HG02759 (cell line): ENCODE results near the gene CYP1B1.

Experiments
- ATAC-seq: cut with Tn5 transposase; IDR thresholded peaks from one replicate; pipeline ENCODE4 v1.9.1; 2021; ENCODE audit warnings: mild to moderate bottlenecking, moderate library complexity; ENCODE audit not compliant: unreplicated experiment

CYP1B1 gene

GRCh38 chr2:38076710-38077430 lies 919 bp upstream of the CYP1B1 start:
- peak; percentile 67 for ATAC-seq

- ATAC-seq, result peak; percentile 48
Measured at GRCh38 chr2:38076152-38076709, 280 bp upstream of the CYP1B1 start.

- no peak for ATAC-seq
Measured at GRCh38 chr2:38074764-38075506, 1.0 kb downstream of the CYP1B1 start.

GRCh38 chr2:38074058-38074763 lies 1.7 kb downstream of the CYP1B1 start:
- ATAC-seq, result no peak

- ATAC-seq, result no peak
Measured at GRCh38 chr2:38073211-38074057, 2.5 kb downstream of the CYP1B1 start.

- ATAC-seq, result no peak
Measured at GRCh38 chr2:38070438-38070837, 5.5 kb downstream of the CYP1B1 start.

- no peak for ATAC-seq
Measured at GRCh38 chr2:38068234-38068633, 7.7 kb downstream of the CYP1B1 start.

GRCh38 chr2:38066421-38067115 lies 9.4 kb downstream of the CYP1B1 start:
- no peak for ATAC-seq

GRCh38 chr2:38065502-38066135 lies 10.3 kb downstream of the CYP1B1 start:
- ATAC-seq, result no peak

- ATAC-seq, result no peak
Measured at GRCh38 chr2:38064801-38065501, 11.0 kb downstream of the CYP1B1 start.

GRCh38 chr2:38060236-38061018 lies 15.5 kb downstream of the CYP1B1 start:
- ATAC-seq, result no peak

- ATAC-seq, result no peak
Measured at GRCh38 chr2:38057651-38058410, 18.1 kb downstream of the CYP1B1 start.

- no peak for ATAC-seq
Measured at GRCh38 chr2:38056216-38056615, 19.7 kb downstream of the CYP1B1 start.

GRCh38 chr2:38045811-38046210 lies 30.1 kb downstream of the CYP1B1 start:
- ATAC-seq, result no peak

- ATAC-seq, result no peak
Measured at GRCh38 chr2:38039121-38039910, 36.6 kb downstream of the CYP1B1 start.

GRCh38 chr2:38038682-38039081 lies 37.3 kb downstream of the CYP1B1 start:
- ATAC-seq, result no peak
